HepG2 (cell line): Measurements from ENCODE around the gene CCRL2.

Experiments used
- CEBPG ChIP-seq: IDR thresholded peaks from 2 replicates; pipeline ENCODE4 v1.6.1; 2016
- CTCF ChIP-seq: sonication (generic); formaldehyde crosslinking; IDR thresholded peaks from 2 replicates; pipeline ENCODE4 v1.5.0; 2020; ENCODE audit warnings: mild to moderate bottlenecking, missing genetic modification reagents, moderate library complexity

- TF ChIP-seq CEBPG, result no peak
- TF ChIP-seq CTCF (CRISPR knock-in tag), result no peak
Observed at GRCh38 chr3:46422617-46423016, 15.6 kb downstream of the CCRL2 start.
